HepG2 (cell line): ENCODE measurements around the gene PLK4. TPM values are rescaled to one million over a fixed set of nuclear protein-coding genes. Genes with fewer than 3 reads are reported as not detected.

Experiments
- CAMTA2 ChIP-seq: sonication (generic); formaldehyde crosslinking; IDR thresholded peaks from 2 replicates; pipeline ENCODE4 v1.4.0; 2020; ENCODE audit warnings: mild to moderate bottlenecking, missing genetic modification reagents, borderline replicate concordance
- CHD2 ChIP-seq: IDR thresholded peaks from 2 replicates; pipeline ENCODE4 v1.6.1; 2011; ENCODE audit warnings: low read depth, low read length, improper control_type of control experiment
- CSRNP1 ChIP-seq: sonication (generic); formaldehyde crosslinking; IDR thresholded peaks from 2 replicates; pipeline ENCODE4 v1.8.1; 2023; ENCODE audit warnings: mild to moderate bottlenecking, missing genetic modification reagents
- EHMT2 ChIP-seq: fragments of 200-600 bp; sonication (generic); IDR thresholded peaks from 2 replicates; pipeline ENCODE4 v1.7.0; 2017; ENCODE audit warnings: antibody characterized with exemption, low read depth, low read length, borderline replicate concordance
- HOXA3 ChIP-seq: sonication (generic); formaldehyde crosslinking; IDR thresholded peaks from 2 replicates; pipeline ENCODE4 v1.5.0; 2020; ENCODE audit warnings: missing genetic modification reagents
- KDM4B ChIP-seq: sonication (generic); formaldehyde crosslinking; IDR thresholded peaks from 2 replicates; pipeline ENCODE4 v1.4.0; 2020; ENCODE audit warnings: missing genetic modification reagents
- KLF16 ChIP-seq, 2 experiments: sonication (generic) in 1 of 2; formaldehyde crosslinking in 1 of 2; IDR thresholded peaks; 2 replicates each; pipeline versions ENCODE4 v1.6.1 to v1.8.0; 2016 to 2023; ENCODE audit warnings: missing genetic modification reagents in 2 of 2, missing compliant biosample characterization in 1 of 2
- MNT ChIP-seq: fragments of 450-650 bp; IDR thresholded peaks from 2 replicates; pipeline ENCODE4 v1.6.1; 2016
- MXD4 ChIP-seq: IDR thresholded peaks from 2 replicates; pipeline ENCODE4 v1.6.1; 2016; ENCODE audit warnings: mild to moderate bottlenecking, missing biosample characterization, missing genetic modification reagents
- PBX2 ChIP-seq: IDR thresholded peaks from 2 replicates; pipeline ENCODE4 v1.6.1; 2016; ENCODE audit warnings: control low read depth
- PBX3 ChIP-seq: sonication (generic); formaldehyde crosslinking; IDR thresholded peaks from 2 replicates; pipeline ENCODE4 v1.8.1; 2023; ENCODE audit warnings: missing genetic modification reagents, inconsistent platforms, borderline replicate concordance
- RBM22 ChIP-seq: fragments of 200-400 bp; formaldehyde crosslinking; optimal IDR thresholded peaks from 2 replicates; pipeline ENCODE3; 2017; ENCODE audit warnings: mild to moderate bottlenecking, low read length, moderate library complexity
- SCMH1 ChIP-seq: sonication (generic); formaldehyde crosslinking; IDR thresholded peaks from 2 replicates; pipeline ENCODE4 v1.9.0; 2021; ENCODE audit warnings: missing genetic modification reagents, mild to moderate bottlenecking, borderline replicate concordance
- SIN3A ChIP-seq: IDR thresholded peaks from 2 replicates; pipeline ENCODE4 v1.6.1; 2011; ENCODE audit warnings: low read depth, mild to moderate bottlenecking, control low read depth, low read length, borderline replicate concordance
- ZBTB21 ChIP-seq: sonication (generic); formaldehyde crosslinking; IDR thresholded peaks from 2 replicates; pipeline ENCODE4 v1.4.0; 2020; ENCODE audit warnings: missing genetic modification reagents
- ZBTB43 ChIP-seq: sonication (generic); formaldehyde crosslinking; conservative IDR thresholded peaks from 2 replicates; pipeline ENCODE4 v1.4.0; 2020; ENCODE audit warnings: missing genetic modification reagents
- ZFP90 ChIP-seq: sonication (generic); formaldehyde crosslinking; IDR thresholded peaks from 2 replicates; pipeline ENCODE4 v1.8.0; 2022; ENCODE audit warnings: missing genetic modification reagents, mild to moderate bottlenecking, inconsistent platforms, borderline replicate concordance
- ZNF24 ChIP-seq: fragments of 450-650 bp; IDR thresholded peaks from 2 replicates; pipeline ENCODE4 v1.6.1; 2017; ENCODE audit warnings: antibody characterized with exemption, mild to moderate bottlenecking
- ZNF414 ChIP-seq: sonication (generic); formaldehyde crosslinking; IDR thresholded peaks from 2 replicates; pipeline ENCODE4 v1.5.0; 2020; ENCODE audit warnings: missing genetic modification reagents
- ZNF598 ChIP-seq: sonication (generic); formaldehyde crosslinking; IDR thresholded peaks from 2 replicates; pipeline ENCODE4 v1.5.1; 2020; ENCODE audit warnings: mild to moderate bottlenecking, missing genetic modification reagents, borderline replicate concordance
- ZSCAN9 ChIP-seq: IDR thresholded peaks from 2 replicates; pipeline ENCODE4 v1.6.1; 2016; ENCODE audit warnings: borderline replicate concordance
- polyA plus RNA-seq, 8 experiments: library from polyadenylated mRNA; depleted of rRNA in 3 of 8; stranded (reverse) in 7 of 8; unstranded in 1 of 8; fragments of >200 nt; fragmentation: Illumina TruSeq in 4 of 8; extraction: Trizol in 4 of 8; gene quantifications; 2 replicates each; pipeline versions ENCODE4 v1.2.1 to v1.2.3, GENCODE V29; 2011 to 2016; ENCODE audit warnings: low read depth in 4 of 8, missing spikeins in 1 of 8, mixed read lengths in 1 of 8; ENCODE audit not compliant: insufficient read depth in 1 of 8
- total RNA-seq, 5 experiments: library from RNA; depleted of rRNA; stranded (reverse); fragments of >200 nt; fragmentation: Illumina TruSeq; extraction: Trizol; gene quantifications; 2 replicates each; pipeline ENCODE4 v1.2.3, GENCODE V29; 2016; ENCODE audit warnings: low read depth in 1 of 5

Gene PLK4
- total and polyA plus RNA-seq, 2 of the 13 experiments (the other 11 are each of a cell fraction or from before 2014, with no cell fraction given): 22.4 to 46.1 TPM

- no peak; the same call in 1 of the 2 replicates for TF ChIP-seq ZBTB21 (CRISPR knock-in tag)
- TF ChIP-seq CSRNP1 (CRISPR knock-in tag): peak; percentile 88; the same call in 1 of the 2 replicates
- TF ChIP-seq SCMH1 (CRISPR knock-in tag): no peak
- TF ChIP-seq ZSCAN9: peak; percentile 52; the same call in 1 of the 2 replicates
- no peak for TF ChIP-seq EHMT2
- peak; percentile 89 for TF ChIP-seq HOXA3 (CRISPR knock-in tag)
- peak; percentile 99 for TF ChIP-seq SIN3A
- peak; percentile 55; the same call in 1 of the 2 replicates for TF ChIP-seq ZFP90 (CRISPR knock-in tag)
- TF ChIP-seq CAMTA2 (CRISPR knock-in tag): 0 out of 2 replicates have a peak, but pooled peaks have one; percentile 65
- TF ChIP-seq CHD2: no peak; the same call in 1 of the 2 replicates
- no peak for TF ChIP-seq PBX2 (CRISPR knock-in tag)
- TF ChIP-seq KDM4B (CRISPR knock-in tag): 0 out of 2 replicates have a peak, but pooled peaks have one; percentile 28
- TF ChIP-seq MXD4 (CRISPR knock-in tag): 0 out of 2 replicates have a peak, but pooled peaks have one; percentile 59
- TF ChIP-seq ZBTB43 (CRISPR knock-in tag): peak; percentile 39; the same call in 1 of the 2 replicates
- TF ChIP-seq ZNF598 (CRISPR knock-in tag): 0 out of 2 replicates have a peak, but pooled peaks have one; percentile 75
- TF ChIP-seq ZNF414: peak; percentile 85
- TF ChIP-seq KLF16 (CRISPR knock-in tag; IDR thresholded peaks at IDR 0.05): peak in 1 of 2 experiments; percentile 79; a peak in 2 of 4 replicates
- TF ChIP-seq ZNF24: no peak
- no peak for TF ChIP-seq MNT
- peak; percentile 62; the same call in 1 of the 2 replicates for TF ChIP-seq PBX3 (CRISPR knock-in tag)
- peak; percentile 53 for TF ChIP-seq RBM22
Measured at GRCh38 chr4:127880763-127881562, at the start of gene PLK4 (continued).
